Immature natural killer cell (primary cell): ENCODE data around the gene CTSO. TPM values are rescaled to one million over a fixed set of nuclear protein-coding genes. Genes with fewer than 3 reads are reported as not detected.

Experiments used
- DNase-seq, 3 donors: peaks; one replicate each; pipeline ENCODE4 v3.0.0; 2022; ENCODE audit warnings: mixed read lengths in 1 of 3
- H3K27ac Mint-ChIP-seq, 6 donors: one replicate each; pipeline ENCODE4 v1.8.0; 2020; ENCODE audit warnings: mixed read lengths in 6 of 6, mild to moderate bottlenecking in 5 of 6, inconsistent platforms in 4 of 6, moderate library complexity in 3 of 6
- H3K27me3 Mint-ChIP-seq, 3 donors: one replicate each; pipeline ENCODE4 v1.8.0; 2020 to 2021; ENCODE audit warnings: low read depth in 3 of 3, mild to moderate bottlenecking in 3 of 3, mixed read lengths in 3 of 3, moderate library complexity in 3 of 3, inconsistent platforms in 1 of 3
- H3K36me3 Mint-ChIP-seq, 3 donors: one replicate each; pipeline ENCODE4 v1.8.0; 2020; ENCODE audit warnings: mixed read lengths in 3 of 3, inconsistent platforms in 2 of 3, mild to moderate bottlenecking in 2 of 3
- H3K4me1 Mint-ChIP-seq, 2 donors: one replicate each; pipeline ENCODE4 v1.8.0; 2020; ENCODE audit warnings: inconsistent platforms in 2 of 2, mild to moderate bottlenecking in 2 of 2, mixed read lengths in 2 of 2, moderate library complexity in 1 of 2
- H3K4me3 Mint-ChIP-seq, 5 donors: one replicate each; pipeline ENCODE4 v1.8.0; 2020; ENCODE audit warnings: mild to moderate bottlenecking in 5 of 5, mixed read lengths in 5 of 5, inconsistent platforms in 3 of 5, moderate library complexity in 3 of 5
- H3K9me3 Mint-ChIP-seq, 6 donors: one replicate each; pipeline ENCODE4 v1.8.0; 2020; ENCODE audit warnings: mild to moderate bottlenecking in 6 of 6, mixed read lengths in 6 of 6, inconsistent platforms in 4 of 6, moderate library complexity in 3 of 6
- polyA plus RNA-seq, 3 donors: library from polyadenylated mRNA; unstranded; fragments of 300-500 nt; fragmentation: Illumina TruSeq; gene quantifications; one replicate each; pipeline ENCODE4 v1.2.3, GENCODE V29; 2021

Gene CTSO
- 10 to 100 TPM; 44.7 to 88.0 (median 58.1) TPM for polyA plus RNA-seq

- peak within 1 kb of the TSS; percentile 96 to 97 (median 96) for H3K4me3 Mint-ChIP-seq
- H3K36me3 Mint-ChIP-seq = no peaks in the 10 kb centered on the region
- H3K27ac Mint-ChIP-seq = peak within 1 kb of the TSS; percentile 96 to 99 (median 98)
- peaks cover 18 to 44% of the 10 kb centered on the region in 2 donors for H3K4me1 Mint-ChIP-seq
- DNase-seq = peak; percentile 78 to 81 (median 80)
- H3K9me3 Mint-ChIP-seq = no peaks in the 10 kb centered on the region
- peaks cover 6 to 8% (median 8%) of the 10 kb centered on the region in 3 donors for H3K27me3 Mint-ChIP-seq
These were observed at the start of gene CTSO for GRCh38 chr4:155953151-155954117. Gene CTSO, minus strand, starts transcription at chr4:155953866. Its CDS starts 19 bp downstream, at chr4:155953847.

- H3K4me3 Mint-ChIP-seq = no peak overlapping the region
- H3K27me3 Mint-ChIP-seq = no peaks in the 10 kb centered on the region
- DNase-seq = no peak
- H3K9me3 Mint-ChIP-seq = peaks cover 0 to 16% (median 3%) of the 10 kb centered on the region in 6 donors
- H3K27ac Mint-ChIP-seq = no peak overlapping the region
- H3K4me1 Mint-ChIP-seq = no peaks in the 10 kb centered on the region
- H3K36me3 Mint-ChIP-seq = no peaks in the 10 kb centered on the region
These were observed 46.8 kb upstream of the CTSO start for GRCh38 chr4:156000491-156000890.

GRCh38 chr4:155999725-156000124 lies 46.1 kb upstream of the CTSO start:
- no peaks in the 10 kb centered on the region for H3K36me3 Mint-ChIP-seq

GRCh38 chr4:155995069-155995468 lies 41.4 kb upstream of the CTSO start:
- H3K27ac Mint-ChIP-seq = no peak overlapping the region
- no peak for DNase-seq
- no peak overlapping the region for H3K4me3 Mint-ChIP-seq
- H3K36me3 Mint-ChIP-seq = no peaks in the 10 kb centered on the region
- H3K4me1 Mint-ChIP-seq = no peaks in the 10 kb centered on the region
- peaks cover 0 to 2% (median 2%) of the 10 kb centered on the region in 3 donors for H3K27me3 Mint-ChIP-seq
- peaks cover 0 to 3% (median 0%) of the 10 kb centered on the region in 6 donors for H3K9me3 Mint-ChIP-seq

More at GRCh38 chr4:155999725-156000124, 46.1 kb upstream of the CTSO start:
- no peak for DNase-seq
- Mint-ChIP-seq H3K9me3 (peaks cover 0 to 14% (median 3%) of the 10 kb centered on the region in 6 donors), H3K4me3 (no peak overlapping the region), H3K27me3 (no peaks in the 10 kb centered on the region), H3K27ac (no peak overlapping the region), H3K4me1 (no peaks in the 10 kb centered on the region)

GRCh38 chr4:155984106-155984797 lies 30.6 kb upstream of the CTSO start:
- Mint-ChIP-seq H3K27ac (no peak overlapping the region), H3K9me3 (peaks cover 0 to 9% (median 3%) of the 10 kb centered on the region in 6 donors), H3K4me1 (no peaks in the 10 kb centered on the region), H3K4me3 (no peak overlapping the region), H3K36me3 (no peaks in the 10 kb centered on the region), H3K27me3 (peaks cover 0 to 7% (median 7%) of the 10 kb centered on the region in 3 donors)
- DNase-seq = no peak

GRCh38 chr4:155982736-155983385 lies 29.2 kb upstream of the CTSO start:
- H3K4me1 Mint-ChIP-seq = no peaks in the 10 kb centered on the region
- H3K4me3 Mint-ChIP-seq = no peak overlapping the region
- no peak for DNase-seq
- H3K27me3 Mint-ChIP-seq = peaks cover 0 to 8% (median 7%) of the 10 kb centered on the region in 3 donors
- no peak overlapping the region for H3K27ac Mint-ChIP-seq
- peaks cover 0 to 9% (median 4%) of the 10 kb centered on the region in 6 donors for H3K9me3 Mint-ChIP-seq
- no peaks in the 10 kb centered on the region for H3K36me3 Mint-ChIP-seq

GRCh38 chr4:155978810-155979209 lies 25.1 kb upstream of the CTSO start:
- Mint-ChIP-seq H3K4me1 (no peaks in the 10 kb centered on the region), H3K27ac (no peak overlapping the region), H3K36me3 (no peaks in the 10 kb centered on the region), H3K9me3 (peaks cover 0 to 9% (median 4%) of the 10 kb centered on the region in 6 donors), H3K27me3 (peaks cover 5 to 8% (median 7%) of the 10 kb centered on the region in 3 donors), H3K4me3 (no peak overlapping the region)
- DNase-seq = no peak

- H3K36me3 Mint-ChIP-seq = no peaks in the 10 kb centered on the region
- H3K27me3 Mint-ChIP-seq = peaks cover 5 to 11% (median 5%) of the 10 kb centered on the region in 3 donors
- no peak overlapping the region for H3K4me3 Mint-ChIP-seq
- H3K27ac Mint-ChIP-seq = no peak overlapping the region
- H3K9me3 Mint-ChIP-seq = peaks cover 0 to 4% (median under 1%) of the 10 kb centered on the region in 6 donors
- DNase-seq = no peak
- no peaks in the 10 kb centered on the region for H3K4me1 Mint-ChIP-seq
These were observed 21.8 kb upstream of the CTSO start for GRCh38 chr4:155975511-155975910.

GRCh38 chr4:155974996-155975395 lies 21.3 kb upstream of the CTSO start:
- H3K4me1 Mint-ChIP-seq = no peaks in the 10 kb centered on the region
- no peak for DNase-seq
- H3K9me3 Mint-ChIP-seq = peaks cover 0 to 3% (median 0%) of the 10 kb centered on the region in 6 donors
- no peak overlapping the region for H3K27ac Mint-ChIP-seq
- H3K4me3 Mint-ChIP-seq = no peak overlapping the region
- no peaks in the 10 kb centered on the region for H3K36me3 Mint-ChIP-seq
- peaks cover 5 to 11% (median 5%) of the 10 kb centered on the region in 3 donors for H3K27me3 Mint-ChIP-seq

- H3K27me3 Mint-ChIP-seq = peaks cover 3 to 7% (median 5%) of the 10 kb centered on the region in 3 donors
- no peak overlapping the region for H3K27ac Mint-ChIP-seq
- H3K4me1 Mint-ChIP-seq = no peaks in the 10 kb centered on the region
- H3K36me3 Mint-ChIP-seq = no peaks in the 10 kb centered on the region
- no peak for DNase-seq
- peaks cover 0 to 2% (median 0%) of the 10 kb centered on the region in 6 donors for H3K9me3 Mint-ChIP-seq
- no peak overlapping the region for H3K4me3 Mint-ChIP-seq
These were observed 20.7 kb upstream of the CTSO start for GRCh38 chr4:155974476-155974749.

GRCh38 chr4:155973639-155974475 lies 20.2 kb upstream of the CTSO start:
- H3K27me3 Mint-ChIP-seq = peaks cover 0 to 5% (median 5%) of the 10 kb centered on the region in 3 donors
- H3K36me3 Mint-ChIP-seq = no peaks in the 10 kb centered on the region
- no peak for DNase-seq
- no peak overlapping the region for H3K27ac Mint-ChIP-seq
- no peaks in the 10 kb centered on the region for H3K4me1 Mint-ChIP-seq
- H3K9me3 Mint-ChIP-seq = no peaks in the 10 kb centered on the region
- H3K4me3 Mint-ChIP-seq = no peak overlapping the region

GRCh38 chr4:155972098-155972497 lies 18.4 kb upstream of the CTSO start:
- no peak overlapping the region for H3K27ac Mint-ChIP-seq
- DNase-seq = no peak
- peaks cover 0 to 2% (median 0%) of the 10 kb centered on the region in 6 donors for H3K9me3 Mint-ChIP-seq
- no peaks in the 10 kb centered on the region for H3K4me1 Mint-ChIP-seq
- peaks cover 0 to 13% (median 5%) of the 10 kb centered on the region in 3 donors for H3K27me3 Mint-ChIP-seq
- H3K36me3 Mint-ChIP-seq = no peaks in the 10 kb centered on the region
- no peak overlapping the region for H3K4me3 Mint-ChIP-seq
